IPS-NIHi11 (cell line): Measurements from ENCODE around the gene NAE1.
"Not testable (repeated sequence)": the region's sequence is repeated elsewhere in the genome, so short reads cannot be mapped to it uniquely, and the experiment has no call there.

Source experiments
- DNase-seq: peaks from one replicate; pipeline ENCODE4 v3.0.0; 2012; ENCODE audit warnings: mixed read lengths, low spot score

NAE1 gene

GRCh38 chr16:66830422-66831404, at the start of gene NAE1:
NAE1 (minus strand) TSS chr16:66830976; CDS start chr16:66830899, 77 bp downstream.
- peak; percentile 98 for DNase-seq

- no peak for DNase-seq
These were observed 47.3 kb upstream of the NAE1 start for GRCh38 chr16:66878067-66878466.

- DNase-seq: no peak
These were observed 43.5 kb upstream of the NAE1 start for GRCh38 chr16:66874079-66874775.

- DNase-seq: no peak
These were observed 42.9 kb upstream of the NAE1 start for GRCh38 chr16:66873685-66874055.

DNA sequence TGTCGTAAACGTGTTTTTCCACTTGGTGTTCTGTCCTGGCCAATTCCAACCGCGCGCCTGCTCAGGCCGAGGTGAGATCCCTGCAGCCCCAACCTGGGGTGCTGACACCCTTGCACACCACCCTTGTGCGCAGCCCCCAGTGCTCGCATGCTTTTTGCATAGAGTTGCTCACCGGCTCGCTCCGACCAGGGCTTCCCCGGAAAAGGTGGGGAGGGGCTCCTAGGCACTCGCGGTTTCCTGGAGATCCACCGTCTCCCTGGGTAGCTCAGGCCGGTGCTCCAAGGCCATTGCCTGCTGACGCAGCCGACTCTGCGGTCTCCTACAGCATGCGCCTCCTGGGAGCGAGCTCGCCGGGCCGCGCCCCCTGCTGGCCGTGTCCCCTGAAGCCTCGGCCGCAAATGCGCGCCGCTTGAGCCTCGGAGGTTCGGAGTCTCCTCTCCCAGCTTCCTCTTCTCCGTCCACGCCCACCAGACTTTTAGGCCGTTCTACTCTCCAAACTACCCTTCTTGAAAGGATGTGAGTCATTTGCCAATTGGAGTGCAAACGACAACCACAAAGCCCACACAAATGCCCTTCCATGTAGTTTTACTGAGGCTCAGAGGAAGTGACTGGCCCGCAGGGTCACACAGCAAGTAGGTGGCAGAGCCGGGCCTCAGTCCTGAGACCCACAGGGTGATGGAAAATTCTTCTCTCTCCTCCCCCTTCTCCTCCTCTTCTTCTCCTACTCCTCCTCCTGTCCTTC, 42.3 kb upstream of the NAE1 start:
- DNase-seq: peak; percentile 89

DNA sequence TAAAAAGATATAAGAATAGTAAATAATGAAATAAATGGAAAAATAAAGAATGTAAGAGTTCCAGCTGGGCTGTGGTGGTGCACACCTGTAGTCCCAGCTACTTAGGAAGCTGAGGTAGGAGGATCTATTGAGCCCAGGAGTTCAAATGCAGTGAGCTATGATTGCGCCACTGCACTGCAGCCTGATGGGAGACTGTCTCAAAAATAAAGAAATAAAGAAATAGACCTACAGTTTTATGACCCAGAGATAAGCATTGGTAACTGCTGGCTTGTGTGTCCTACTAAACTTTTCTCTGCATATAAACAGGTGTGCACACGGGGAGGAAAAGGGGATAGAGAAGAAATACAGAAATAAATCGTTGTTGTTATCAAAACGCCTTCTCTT, 41.8 kb upstream of the NAE1 start:
- no peak for DNase-seq

DNA sequence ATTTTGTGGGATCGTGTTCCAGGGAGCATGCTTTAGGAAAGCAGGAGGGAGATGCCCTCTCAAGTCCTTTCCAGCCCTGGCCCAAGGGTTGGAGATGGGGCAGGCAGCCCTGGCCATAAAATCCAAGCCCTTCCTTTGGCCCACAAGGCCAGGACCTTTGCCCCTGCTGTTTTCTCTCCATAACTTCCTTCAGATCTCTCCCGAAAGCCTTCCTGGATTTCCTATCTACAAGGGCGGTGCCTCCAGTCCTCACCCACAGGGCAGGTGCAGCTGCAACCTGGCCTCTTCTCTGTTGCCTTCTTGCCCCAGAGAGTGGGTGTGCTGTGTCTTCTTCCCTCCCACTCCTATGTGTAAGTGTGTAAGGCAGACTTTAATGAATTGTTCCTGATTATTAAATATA, 41.1 kb upstream of the NAE1 start:
- DNase-seq: no peak

- DNase-seq: not testable (repeated sequence)
These were observed 40.6 kb upstream of the NAE1 start for GRCh38 chr16:66871363-66871762.

- DNase-seq: no peak
These were observed 38.6 kb upstream of the NAE1 start for GRCh38 chr16:66869424-66869823.

- no peak for DNase-seq
These were observed 32.9 kb upstream of the NAE1 start for GRCh38 chr16:66863707-66864106.

DNA sequence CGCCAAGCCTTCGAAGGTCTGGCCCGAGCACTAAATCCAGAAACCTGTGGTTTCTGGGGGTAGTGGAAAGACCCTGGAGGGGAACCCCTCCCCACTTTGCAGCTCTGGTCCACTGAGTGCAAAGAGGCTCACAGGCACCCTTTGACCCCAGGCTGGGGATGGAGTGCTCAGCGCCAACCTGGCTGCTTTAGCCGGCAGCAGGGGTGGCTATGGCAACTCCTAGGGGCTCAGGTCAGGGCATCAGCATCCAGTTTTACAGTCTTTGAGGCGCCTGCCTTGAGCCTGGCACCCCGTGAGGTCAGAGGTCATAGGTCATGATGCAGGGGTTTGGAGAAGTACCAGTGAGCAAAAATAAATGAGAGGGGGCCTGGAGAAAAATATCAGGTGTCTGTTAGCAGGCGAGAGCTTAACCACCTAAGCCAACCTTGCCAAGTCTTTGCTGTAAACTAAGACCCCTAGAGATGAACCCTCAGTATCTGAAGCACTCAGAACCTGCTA, 31.3 kb upstream of the NAE1 start:
- DNase-seq: no peak

GRCh38 chr16:66859397-66860068, 28.8 kb upstream of the NAE1 start:
- DNase-seq: no peak

DNA sequence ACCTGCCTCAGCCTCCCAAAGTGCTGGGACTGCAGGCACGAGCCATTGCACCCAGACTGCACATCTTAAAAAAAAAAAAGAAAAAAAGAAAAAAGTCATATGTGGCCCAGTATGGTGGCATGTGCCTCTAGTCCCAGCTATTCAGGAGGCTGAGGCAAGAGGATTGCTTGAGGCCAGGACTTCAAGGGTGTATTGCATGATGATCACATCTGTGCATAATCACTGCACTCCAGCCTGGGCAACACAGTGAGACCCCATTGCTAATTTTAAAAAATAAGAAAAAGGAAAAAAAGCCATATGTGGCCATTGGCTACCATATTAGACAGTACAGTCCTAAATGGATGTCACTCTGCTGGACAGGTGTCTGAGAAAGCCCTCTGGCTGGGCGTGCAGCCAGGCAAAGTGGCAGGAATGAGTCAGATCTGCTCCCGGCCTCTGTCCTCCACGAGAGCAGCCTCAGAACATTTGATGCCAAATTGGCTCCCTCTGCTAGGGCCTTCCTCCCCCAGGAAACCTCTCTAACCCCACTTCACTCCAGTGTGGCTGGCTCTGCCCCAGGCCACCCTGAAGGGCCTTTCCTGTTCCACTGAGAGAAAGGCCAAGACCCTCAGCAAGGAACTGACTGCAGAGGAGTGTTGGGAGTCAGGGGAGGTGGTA, 28.1 kb upstream of the NAE1 start:
- DNase-seq: no peak

- DNase-seq: no peak
These were observed 26.7 kb upstream of the NAE1 start for GRCh38 chr16:66857437-66857836.

- no peak for DNase-seq
These were observed 26.0 kb upstream of the NAE1 start for GRCh38 chr16:66856801-66857200.

GRCh38 chr16:66856184-66856730, 25.5 kb upstream of the NAE1 start:
- no peak for DNase-seq

DNA sequence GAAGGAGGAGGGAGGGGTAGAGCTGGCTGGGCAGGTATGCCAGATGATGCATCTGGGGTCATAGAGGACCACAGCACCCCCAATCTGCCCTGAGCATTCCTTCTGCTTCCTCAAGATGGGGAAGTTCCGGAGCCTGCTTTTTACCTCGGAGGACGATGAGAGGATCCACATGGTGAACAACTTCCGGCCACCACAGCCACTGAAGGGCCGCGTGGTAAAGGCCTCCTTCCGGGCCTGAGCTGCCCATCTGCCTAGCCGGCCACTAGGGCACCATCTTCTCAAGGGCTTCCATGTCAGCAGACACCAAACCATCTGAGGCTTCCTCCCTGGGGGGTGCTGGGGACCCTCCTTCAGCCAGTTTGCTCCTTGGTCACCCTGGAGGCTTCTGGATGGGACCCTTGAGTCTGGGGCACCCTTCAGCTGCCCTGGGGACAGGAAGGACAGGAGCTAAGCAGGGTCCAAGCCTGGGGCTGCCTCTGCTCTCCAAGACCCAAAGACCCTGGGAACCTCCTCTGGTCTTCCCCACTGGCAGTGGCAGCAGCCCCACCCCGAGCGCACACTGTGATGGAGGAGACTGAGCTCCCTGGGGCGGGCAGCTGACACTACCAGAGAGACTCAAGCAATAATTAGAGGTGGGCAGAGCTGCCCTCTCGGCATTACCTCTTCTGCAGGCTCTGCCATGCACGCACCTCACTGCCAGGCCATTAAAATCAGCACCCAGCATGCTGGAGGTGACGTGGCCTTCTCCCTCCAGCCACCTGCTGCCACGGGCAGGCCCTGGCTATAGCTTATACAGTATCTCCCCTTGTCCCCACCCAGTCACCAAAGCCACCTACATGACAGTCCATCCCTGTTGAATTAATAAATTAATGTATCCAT, 22.7 kb upstream of the NAE1 start:
- DNase-seq: no peak

DNA sequence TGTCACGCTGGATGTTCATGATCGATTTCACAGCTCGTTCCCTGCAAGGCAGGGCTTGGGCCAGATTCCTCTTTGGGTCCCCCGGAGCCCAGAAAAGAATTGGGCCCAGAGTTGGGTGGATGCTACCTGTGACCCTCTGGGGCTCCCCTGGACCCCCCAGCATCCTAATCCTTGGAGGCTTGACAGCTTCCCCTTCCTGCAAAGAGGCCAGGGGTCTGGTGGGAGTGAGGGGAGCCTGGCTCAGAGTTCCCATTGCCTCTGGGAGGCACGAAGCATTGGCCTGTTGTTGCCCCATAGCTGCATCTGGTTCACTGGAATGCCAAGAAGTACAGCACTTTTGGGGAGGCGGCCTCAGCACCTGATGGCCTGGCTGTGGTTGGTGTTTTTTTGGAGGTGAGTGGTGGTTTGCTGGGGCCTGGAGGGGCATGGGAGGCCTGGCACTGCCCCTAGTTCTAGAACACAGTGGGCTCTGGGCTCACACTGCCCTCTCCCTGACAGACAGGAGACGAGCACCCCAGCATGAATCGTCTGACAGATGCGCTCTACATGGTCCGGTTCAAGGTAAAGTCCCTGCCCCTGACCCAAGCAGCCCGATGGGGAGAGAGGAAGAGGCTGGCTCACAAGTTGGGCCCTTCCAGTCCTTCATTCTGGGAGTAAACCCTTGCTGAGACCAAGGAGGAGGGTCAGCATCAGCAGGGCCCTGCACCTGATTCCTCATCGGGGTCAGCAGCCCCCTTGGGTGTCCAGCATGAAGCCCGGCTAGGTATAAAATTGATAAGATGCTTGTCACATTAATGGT, 20.6 kb upstream of the NAE1 start:
- no peak for DNase-seq
